Activated T-helper 17 cell treated with anti-CD3 and anti-CD28 coated beads, Interleukin-2, amount 50 U/mL, for 72 hours (primary cell): ENCODE measurements around the gene KIF1A. TPM values are rescaled to one million over a fixed set of nuclear protein-coding genes. Genes with fewer than 3 reads are reported as not detected.
"Not testable (repeated sequence)": the region's sequence is repeated elsewhere in the genome, so short reads cannot be mapped to it uniquely, and the experiment has no call there.

Experiments used
- ATAC-seq: fragments of 150-1000 bp; cut with Tn5 transposase; replicated peaks from 2 replicates; pipeline ENCODE4 v1.10.0; 2021; ENCODE audit warnings: mild to moderate bottlenecking, moderate library complexity
- H3K27ac Mint-ChIP-seq: one replicate; pipeline ENCODE4 v1.8.0; 2022; ENCODE audit warnings: mixed read lengths
- H3K27me3 Mint-ChIP-seq: one replicate; pipeline ENCODE4 v1.8.0; 2022; ENCODE audit warnings: mixed read lengths
- H3K36me3 Mint-ChIP-seq: one replicate; pipeline ENCODE4 v1.8.0; 2022; ENCODE audit warnings: low read depth, mild to moderate bottlenecking, mixed read lengths
- H3K4me1 Mint-ChIP-seq: one replicate; pipeline ENCODE4 v1.8.0; 2022; ENCODE audit warnings: mixed read lengths
- H3K4me3 Mint-ChIP-seq: one replicate; pipeline ENCODE4 v1.8.0; 2022; ENCODE audit warnings: mild to moderate bottlenecking, mixed read lengths
- H3K9me3 Mint-ChIP-seq: one replicate; pipeline ENCODE4 v1.8.0; 2022; ENCODE audit warnings: mixed read lengths
- total RNA-seq, 2 donors: library from RNA; stranded (reverse); gene quantifications; one replicate each; pipeline ENCODE4 v1.2.3, GENCODE V29; 2022

Gene KIF1A
- total RNA-seq, 2 donors from 2014 or later, result 0.37 to 1.1 TPM

- ATAC-seq, H3K27me3 Mint-ChIP-seq, H3K4me1 Mint-ChIP-seq, H3K27ac Mint-ChIP-seq, H3K4me3 Mint-ChIP-seq, H3K9me3 Mint-ChIP-seq, H3K36me3 Mint-ChIP-seq: not testable (repeated sequence)
Measured at GRCh38 chr2:240692583-240693561, 127.1 kb downstream of the KIF1A start.

GRCh38 chr2:240691631-240692420 lies 128.2 kb downstream of the KIF1A start, which contains the start of gene AQP12A:
Gene AQP12A, plus strand, starts transcription at chr2:240691866. Its CDS starts 48 bp downstream, at chr2:240691914.
- not testable (repeated sequence) for H3K4me3 Mint-ChIP-seq, ATAC-seq, H3K4me1 Mint-ChIP-seq, H3K36me3 Mint-ChIP-seq, H3K27me3 Mint-ChIP-seq, H3K9me3 Mint-ChIP-seq, H3K27ac Mint-ChIP-seq

- not testable (repeated sequence) for H3K4me3 Mint-ChIP-seq, H3K9me3 Mint-ChIP-seq, H3K4me1 Mint-ChIP-seq, H3K27ac Mint-ChIP-seq, H3K27me3 Mint-ChIP-seq, H3K36me3 Mint-ChIP-seq, ATAC-seq
Measured at GRCh38 chr2:240691075-240691427, 129.0 kb downstream of the KIF1A start.

GRCh38 chr2:240690421-240691074 lies 129.5 kb downstream of the KIF1A start:
- not testable (repeated sequence) for H3K4me3 Mint-ChIP-seq, H3K4me1 Mint-ChIP-seq, H3K9me3 Mint-ChIP-seq, H3K36me3 Mint-ChIP-seq, H3K27me3 Mint-ChIP-seq, H3K27ac Mint-ChIP-seq
- ATAC-seq, result peak; percentile 37

GRCh38 chr2:240689975-240690374 lies 130.0 kb downstream of the KIF1A start:
- no peak for ATAC-seq
- Mint-ChIP-seq H3K4me1 (no peaks in the 10 kb centered on the region), H3K27me3 (no peaks in the 10 kb centered on the region), H3K9me3 (no peaks in the 10 kb centered on the region), H3K36me3 (no peaks in the 10 kb centered on the region), H3K4me3 (no peak overlapping the region), H3K27ac (no peak overlapping the region)

- no peak overlapping the region for H3K4me3 Mint-ChIP-seq
- no peak overlapping the region for H3K27ac Mint-ChIP-seq
- H3K4me1 Mint-ChIP-seq, result no peaks in the 10 kb centered on the region
- H3K36me3 Mint-ChIP-seq, result no peaks in the 10 kb centered on the region
- H3K9me3 Mint-ChIP-seq, result no peaks in the 10 kb centered on the region
- no peak for ATAC-seq
- H3K27me3 Mint-ChIP-seq, result no peaks in the 10 kb centered on the region
Measured at GRCh38 chr2:240688553-240688919, 131.5 kb downstream of the KIF1A start.

GRCh38 chr2:240687741-240688552 lies 132.1 kb downstream of the KIF1A start:
- H3K4me1 Mint-ChIP-seq, result no peaks in the 10 kb centered on the region
- H3K4me3 Mint-ChIP-seq, result no peak overlapping the region
- H3K9me3 Mint-ChIP-seq, result no peaks in the 10 kb centered on the region
- H3K36me3 Mint-ChIP-seq, result no peaks in the 10 kb centered on the region
- no peak for ATAC-seq
- no peak overlapping the region for H3K27ac Mint-ChIP-seq
- H3K27me3 Mint-ChIP-seq, result no peaks in the 10 kb centered on the region

- ATAC-seq, result no peak
- Mint-ChIP-seq H3K4me1 (no peaks in the 10 kb centered on the region), H3K27ac (no peak overlapping the region), H3K9me3 (no peaks in the 10 kb centered on the region), H3K36me3 (no peaks in the 10 kb centered on the region), H3K4me3 (no peak overlapping the region), H3K27me3 (no peaks in the 10 kb centered on the region)
Measured at GRCh38 chr2:240687045-240687740, 132.8 kb downstream of the KIF1A start.

- peak overlapping the region; percentile 67 for H3K27ac Mint-ChIP-seq
- H3K36me3 Mint-ChIP-seq, result no peaks in the 10 kb centered on the region
- H3K4me1 Mint-ChIP-seq, result no peaks in the 10 kb centered on the region
- no peaks in the 10 kb centered on the region for H3K9me3 Mint-ChIP-seq
- no peak overlapping the region for H3K4me3 Mint-ChIP-seq
- H3K27me3 Mint-ChIP-seq, result no peaks in the 10 kb centered on the region
- ATAC-seq, result no peak
Measured at GRCh38 chr2:240686460-240686859, 133.6 kb downstream of the KIF1A start.

- Mint-ChIP-seq H3K4me1 (no peaks in the 10 kb centered on the region), H3K36me3 (no peaks in the 10 kb centered on the region), H3K9me3 (no peaks in the 10 kb centered on the region), H3K4me3 (no peak overlapping the region), H3K27me3 (no peaks in the 10 kb centered on the region), H3K27ac (peak overlapping the region; percentile 67)
- no peak for ATAC-seq
Measured at GRCh38 chr2:240685771-240686371, 134.1 kb downstream of the KIF1A start.

- not testable (repeated sequence) for ATAC-seq, H3K27ac Mint-ChIP-seq, H3K9me3 Mint-ChIP-seq, H3K27me3 Mint-ChIP-seq, H3K4me1 Mint-ChIP-seq, H3K36me3 Mint-ChIP-seq
- peak overlapping the region; percentile 41 for H3K4me3 Mint-ChIP-seq
Measured at GRCh38 chr2:240683980-240684728, 135.9 kb downstream of the KIF1A start.

GRCh38 chr2:240683329-240683979 lies 136.6 kb downstream of the KIF1A start:
- H3K9me3 Mint-ChIP-seq, H3K27me3 Mint-ChIP-seq, H3K4me1 Mint-ChIP-seq, H3K27ac Mint-ChIP-seq, H3K36me3 Mint-ChIP-seq: not testable (repeated sequence)
- H3K4me3 Mint-ChIP-seq, result peak overlapping the region; percentile 41
- peak; percentile 38 for ATAC-seq
